AG04450 (cell line): Measurements from ENCODE around the gene IL12A. TPM values are rescaled to one million over a fixed set of nuclear protein-coding genes. Genes with fewer than 3 reads are reported as not detected.

Source experiments
- CTCF ChIA-PET: fragments of 300-600, 350-600 bp; formaldehyde crosslinking; extraction: SDS; loops from one replicate; lab custom pipeline; 2022; ENCODE audit warnings: antibody characterized with exemption, inconsistent platforms; lab: Charles Lee
- POLR2A ChIA-PET: fragments of 350-600 bp; formaldehyde crosslinking; extraction: SDS; loops from one replicate; lab custom pipeline; 2021; ENCODE audit warnings: antibody characterized with exemption, inconsistent platforms; lab: Yijun Ruan, JAX
- DNase-seq: peaks from one replicate; pipeline ENCODE4 v3.0.0-alpha.2; 2011; ENCODE audit warnings: low read depth, low spot score
- H3K27ac ChIP-seq: one replicate; pipeline ENCODE4 v1.5.1; 2012; ENCODE audit warnings: low read depth, low read length, control low read depth
- H3K27me3 ChIP-seq: one replicate; pipeline ENCODE4 v1.6.0; 2012; ENCODE audit warnings: low read length; ENCODE audit not compliant: control insufficient read depth, insufficient read depth
- H3K4me3 ChIP-seq: 2 replicates; pipeline ENCODE4 v1.5.1; 2011; ENCODE audit warnings: mild to moderate bottlenecking, low read depth, low read length, control low read depth
- H3K9me3 ChIP-seq: 2 replicates; pipeline ENCODE4 v1.5.1; 2012; ENCODE audit warnings: low read length; ENCODE audit not compliant: control insufficient read depth, insufficient read depth
- polyA plus RNA-seq: library from polyadenylated mRNA; depleted of rRNA; stranded (reverse); fragments of >200 nt; gene quantifications from 2 replicates; pipeline ENCODE4 v1.2.3, GENCODE V29; 2011
- TF ChIP-seq, protein P1 (sequence below): IDR thresholded peaks from 2 replicates; pipeline ENCODE4 v1.5.1; 2011; ENCODE audit warnings: low read depth, low read length, control low read depth, inconsistent platforms

Gene IL12A
- polyA plus RNA-seq, 1 experiment: 3.6 TPM

DNA sequence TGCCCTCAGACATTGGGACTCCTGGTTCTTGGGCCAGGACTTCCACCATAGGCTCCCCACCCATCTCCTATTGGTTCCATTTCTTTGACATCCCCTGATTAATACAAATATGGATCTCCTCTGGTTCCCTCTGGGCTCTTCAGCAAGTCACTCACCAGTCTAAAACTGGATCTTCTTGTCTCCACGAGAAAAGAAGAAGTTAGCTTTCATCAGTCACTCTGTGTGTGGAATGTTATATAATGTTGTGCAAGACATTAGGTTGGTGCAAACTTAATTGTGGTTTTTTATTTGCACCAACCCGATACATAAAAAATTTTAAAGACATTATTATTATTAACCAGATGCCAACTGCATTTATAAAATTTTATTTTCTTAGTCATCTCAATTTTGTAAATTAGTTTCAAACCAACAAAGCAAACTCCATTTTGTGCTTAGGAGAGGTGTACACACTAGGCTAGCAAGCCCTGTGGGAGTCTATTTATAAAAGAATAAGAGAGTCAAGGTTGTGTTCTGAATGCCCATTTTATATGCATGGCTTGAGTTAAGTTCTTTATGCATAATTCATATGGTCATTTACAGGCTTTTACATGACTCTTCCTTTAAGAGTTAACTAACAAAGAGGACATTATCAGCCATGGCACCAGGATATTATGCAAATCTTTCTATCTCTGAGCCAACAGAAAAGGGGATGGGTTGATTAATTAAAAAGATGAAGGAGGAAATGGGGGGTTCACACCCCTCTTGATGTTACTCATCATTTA is 35.1 kb upstream of the IL12A start:
- DNase-seq: no peak
- ChIA-PET CTCF (interaction anchor here (0.5 to 3.5 kb wide), 3 partner anchors 9 to 35 kb away, joined by 3 to 16 read pairs (median 3); partner anchors contain the start of gene IL12A), POLR2A (no interaction called here)
- Histone ChIP-seq H3K4me3 (no peak overlapping the region), H3K9me3 (no peaks in the 10 kb centered on the region), H3K27ac (no peak overlapping the region), H3K27me3 (no peaks in the 10 kb centered on the region)
- TF ChIP-seq, protein P1, sequence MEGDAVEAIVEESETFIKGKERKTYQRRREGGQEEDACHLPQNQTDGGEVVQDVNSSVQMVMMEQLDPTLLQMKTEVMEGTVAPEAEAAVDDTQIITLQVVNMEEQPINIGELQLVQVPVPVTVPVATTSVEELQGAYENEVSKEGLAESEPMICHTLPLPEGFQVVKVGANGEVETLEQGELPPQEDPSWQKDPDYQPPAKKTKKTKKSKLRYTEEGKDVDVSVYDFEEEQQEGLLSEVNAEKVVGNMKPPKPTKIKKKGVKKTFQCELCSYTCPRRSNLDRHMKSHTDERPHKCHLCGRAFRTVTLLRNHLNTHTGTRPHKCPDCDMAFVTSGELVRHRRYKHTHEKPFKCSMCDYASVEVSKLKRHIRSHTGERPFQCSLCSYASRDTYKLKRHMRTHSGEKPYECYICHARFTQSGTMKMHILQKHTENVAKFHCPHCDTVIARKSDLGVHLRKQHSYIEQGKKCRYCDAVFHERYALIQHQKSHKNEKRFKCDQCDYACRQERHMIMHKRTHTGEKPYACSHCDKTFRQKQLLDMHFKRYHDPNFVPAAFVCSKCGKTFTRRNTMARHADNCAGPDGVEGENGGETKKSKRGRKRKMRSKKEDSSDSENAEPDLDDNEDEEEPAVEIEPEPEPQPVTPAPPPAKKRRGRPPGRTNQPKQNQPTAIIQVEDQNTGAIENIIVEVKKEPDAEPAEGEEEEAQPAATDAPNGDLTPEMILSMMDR: no peak

DNA sequence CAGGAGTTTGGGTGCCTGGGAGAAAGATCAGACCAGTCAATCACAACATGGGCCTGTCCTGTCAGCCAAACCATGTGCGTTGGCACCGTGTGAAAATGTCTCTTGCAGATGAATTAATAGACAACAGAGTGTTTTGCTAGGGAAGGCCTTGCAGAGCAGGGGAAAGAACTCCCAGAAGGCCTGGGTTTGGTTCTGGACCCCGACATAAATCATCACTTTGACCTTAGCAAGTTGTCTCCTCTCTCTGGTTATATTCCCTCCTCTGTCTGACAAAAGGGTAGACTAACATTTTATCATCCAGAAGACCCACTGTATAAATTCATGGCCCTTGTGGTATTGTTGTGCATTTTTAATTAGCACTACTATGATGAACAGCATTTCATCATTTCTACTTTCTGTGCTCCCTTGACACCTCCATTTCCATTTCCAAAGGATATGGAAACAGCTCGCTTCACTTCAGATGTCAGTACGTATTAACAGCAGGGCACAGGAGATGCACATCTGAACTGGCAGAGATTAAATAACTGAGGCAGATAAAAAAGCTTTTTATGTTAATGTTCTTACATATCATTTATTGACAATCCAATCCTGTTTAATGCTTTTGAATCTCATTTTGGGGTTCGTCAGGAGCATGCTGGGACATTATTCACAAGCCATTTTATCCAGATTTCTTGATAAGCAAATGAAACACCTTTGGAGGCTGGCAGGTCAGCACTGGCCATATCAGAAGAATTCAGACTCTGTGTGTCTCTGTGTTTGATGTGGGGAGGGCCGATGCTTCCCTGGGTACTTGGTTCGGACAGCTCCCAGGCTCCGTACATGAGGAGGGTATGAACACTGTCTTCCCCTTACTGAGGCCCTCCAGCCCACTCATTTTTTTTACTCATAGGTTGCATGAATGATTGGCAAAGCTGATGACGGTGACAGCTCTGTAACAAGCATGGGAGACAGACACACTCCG is 28.2 kb upstream of the IL12A start:
- no peak overlapping the region for H3K4me3 ChIP-seq
- H3K9me3 ChIP-seq: no peaks in the 10 kb centered on the region
- no peak for DNase-seq
- TF ChIP-seq, protein P1: no peak
- H3K27ac ChIP-seq: no peak overlapping the region
- no peaks in the 10 kb centered on the region for H3K27me3 ChIP-seq
- CTCF ChIA-PET: interaction anchor here (0.6 to 3.3 kb wide), 4 partner anchors 10 to 76 kb away, joined by 3 to 14 read pairs (median 8); no protein-coding TSS in a partner anchor
- POLR2A ChIA-PET: no interaction called here

DNA sequence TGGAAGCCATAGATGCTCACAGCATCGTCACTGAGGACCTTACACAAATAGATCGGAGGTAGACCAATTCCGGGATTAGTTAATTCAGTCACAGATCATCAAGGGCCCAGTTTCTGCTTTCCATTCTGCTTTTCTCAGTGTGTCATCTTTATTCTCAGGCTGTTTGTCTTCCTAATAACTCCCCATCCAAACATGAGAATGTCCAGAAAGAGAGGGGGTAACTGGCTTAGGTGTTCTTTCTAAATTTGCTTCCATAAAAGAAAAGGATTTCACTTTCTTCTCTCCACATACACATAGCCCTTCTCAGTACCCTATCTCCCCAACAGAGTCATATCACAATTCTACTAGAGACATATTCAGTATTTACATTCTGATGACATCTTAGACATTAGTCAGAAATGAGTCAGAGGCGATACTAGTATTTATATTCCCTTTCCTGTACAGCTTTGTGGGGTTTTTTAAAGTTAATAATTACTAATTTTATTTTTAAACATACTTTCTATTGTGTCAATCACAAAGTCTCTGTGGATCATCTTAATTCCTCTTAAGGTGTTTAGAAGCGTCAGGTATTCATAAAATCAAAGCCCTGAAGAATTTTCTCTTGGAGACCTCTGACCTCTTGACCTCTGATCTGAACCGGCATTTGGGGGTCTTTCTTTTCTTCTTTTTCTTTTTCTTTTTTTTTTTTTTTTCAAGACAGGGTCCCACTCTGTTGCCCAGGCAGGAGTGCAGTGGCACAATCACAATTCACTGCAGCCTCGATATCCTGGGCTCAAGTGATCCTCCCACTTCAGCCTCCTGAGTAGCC is 24.3 kb upstream of the IL12A start:
- TF ChIP-seq, protein P1: no peak
- H3K9me3 ChIP-seq: no peaks in the 10 kb centered on the region
- H3K27ac ChIP-seq: peak overlapping the region; percentile 75
- H3K27me3 ChIP-seq: no peaks in the 10 kb centered on the region
- peak; percentile 49 for DNase-seq
- POLR2A ChIA-PET: no interaction called here
- no peak overlapping the region for H3K4me3 ChIP-seq
- CTCF ChIA-PET: no interaction called here

DNA sequence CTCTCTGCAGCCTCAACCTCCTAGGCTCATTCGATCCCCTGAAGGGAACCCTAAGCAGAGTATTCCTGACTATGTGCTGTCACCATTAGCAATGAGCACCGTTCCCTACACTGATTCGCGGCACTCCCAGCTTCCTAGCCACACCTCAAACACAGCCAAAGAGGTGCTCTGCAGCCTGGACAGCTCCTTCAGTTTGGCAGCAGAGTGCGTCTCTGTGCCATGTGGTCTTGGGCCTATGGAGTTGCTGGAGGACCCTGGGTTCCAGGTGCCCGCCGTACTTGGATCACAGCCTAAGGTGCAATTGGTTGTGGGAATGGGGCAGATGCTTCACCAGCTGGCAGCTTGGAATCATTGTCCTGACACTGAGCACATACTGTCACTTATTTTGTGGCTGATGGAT is 17.3 kb upstream of the IL12A start:
- no peak for DNase-seq
- ChIA-PET POLR2A (no interaction called here), CTCF (interaction anchor here (2.1 kb wide), 1 partner anchor 17 kb away, joined by 16 read pairs; the partner anchor contains the start of gene IL12A)
- no peaks in the 10 kb centered on the region for H3K27me3 ChIP-seq
- no peaks in the 10 kb centered on the region for H3K9me3 ChIP-seq
- TF ChIP-seq, protein P1: no peak
- H3K27ac ChIP-seq: no peak overlapping the region
- H3K4me3 ChIP-seq: no peak overlapping the region
